ENCODE measurements around the gene PRDM1.

Gene PRDM1

GRCh38 chr6:106113256-106113959 lies 27.3 kb downstream of the PRDM1 start:
- peaks cover 83% of the 10 kb centered on the region for H3K4me1 Mint-ChIP-seq
- peaks cover 9% of the 10 kb centered on the region for H3K27me3 Mint-ChIP-seq
- DNase-seq (no peak), ATAC-seq (no peak)
- no peaks in the 10 kb centered on the region for H3K9me3 Mint-ChIP-seq
- H3K4me3 Mint-ChIP-seq = peak overlapping the region; percentile 49 to 79
- H3K27ac Mint-ChIP-seq = peak overlapping the region in 1 of 2 donors; percentile 83

DNA sequence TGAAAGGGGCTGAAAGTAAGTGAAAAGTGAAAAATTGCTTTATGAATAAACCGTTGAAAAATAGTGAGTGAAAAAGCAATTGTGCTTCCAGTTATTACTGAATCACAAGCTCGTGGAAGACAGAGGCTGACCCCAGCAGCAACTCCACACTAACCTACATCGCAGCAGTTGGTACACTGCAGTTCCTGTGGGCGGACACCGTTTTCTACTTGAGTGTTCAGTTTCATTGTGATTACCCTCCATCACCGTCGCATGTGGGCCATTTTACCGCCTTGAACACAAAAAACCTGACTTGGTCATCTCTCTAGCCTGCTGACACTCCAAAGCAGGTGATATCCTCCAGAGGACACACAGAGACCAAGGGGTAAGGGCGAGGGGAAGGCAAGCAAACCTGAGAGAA lies 28.4 kb downstream of the PRDM1 start:
- Mint-ChIP-seq H3K4me1 (peaks cover 88% of the 10 kb centered on the region), H3K27ac (peak overlapping the region; percentile 82 to 83), H3K9me3 (no peaks in the 10 kb centered on the region), H3K4me3 (peak overlapping the region; percentile 49 to 79), H3K27me3 (peaks cover 5% of the 10 kb centered on the region)
- DNase-seq (peak; percentile 52 to 82), ATAC-seq (peak; percentile 91)

DNA sequence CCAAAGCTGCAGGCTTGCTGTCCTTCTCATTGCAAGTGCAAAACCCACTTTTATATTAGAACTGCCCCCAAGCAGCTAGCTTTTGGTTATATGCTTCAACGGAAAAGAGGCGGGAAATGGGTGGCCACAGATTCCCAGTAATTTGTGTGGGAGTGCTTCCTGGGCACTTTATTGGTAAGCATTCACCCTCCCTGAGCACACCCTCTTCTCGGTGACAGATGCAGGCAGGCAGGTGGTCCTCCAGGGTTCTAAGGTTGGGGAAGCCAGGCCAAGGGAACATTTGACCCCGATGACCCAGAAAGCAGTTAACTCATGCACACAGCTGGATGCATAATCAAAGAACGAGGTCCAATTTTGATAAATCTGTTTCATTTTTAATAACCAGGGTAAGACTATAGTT lies 29.1 kb downstream of the PRDM1 start:
- H3K4me3 Mint-ChIP-seq = peak overlapping the region; percentile 15 to 17
- peaks cover 92% of the 10 kb centered on the region for H3K4me1 Mint-ChIP-seq
- H3K27me3 Mint-ChIP-seq = no peaks in the 10 kb centered on the region
- H3K27ac Mint-ChIP-seq = no peak overlapping the region
- DNase-seq = no peak
- ATAC-seq = no peak
- no peaks in the 10 kb centered on the region for H3K9me3 Mint-ChIP-seq

- H3K4me3 Mint-ChIP-seq = peak overlapping the region; percentile 4 to 9
- no peak for DNase-seq
Observed at GRCh38 chr6:106116125-106116832, 30.1 kb downstream of the PRDM1 start.

DNA sequence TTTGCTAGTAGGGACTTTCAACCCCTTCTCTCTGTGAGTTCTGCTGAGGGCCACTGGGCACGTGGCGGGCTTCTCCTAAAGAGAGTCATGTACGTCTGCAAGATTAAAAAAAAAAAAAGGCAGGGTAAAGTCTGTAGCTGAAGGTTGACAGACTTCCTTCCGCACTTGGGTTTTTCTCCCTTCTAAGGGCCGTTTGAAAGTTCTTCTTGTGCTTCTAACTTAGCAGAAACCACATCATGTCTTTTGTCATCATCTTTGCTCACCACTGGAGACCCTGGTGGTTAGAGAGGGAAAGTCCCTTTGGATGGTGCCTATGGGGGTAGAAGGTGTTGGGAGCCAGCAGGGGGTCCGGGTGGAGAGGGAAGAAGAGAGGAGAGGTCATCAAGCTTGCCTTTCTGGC lies 31.4 kb downstream of the PRDM1 start:
- peak overlapping the region; percentile 69 to 70 for H3K27ac Mint-ChIP-seq
- H3K27me3 Mint-ChIP-seq = no peaks in the 10 kb centered on the region
- DNase-seq (peak; percentile 48 to 71), ATAC-seq (peak; percentile 87)
- H3K9me3 Mint-ChIP-seq = no peaks in the 10 kb centered on the region
- peak overlapping the region; percentile 9 to 64 for H3K4me3 Mint-ChIP-seq
- H3K4me1 Mint-ChIP-seq = peaks cover 96% of the 10 kb centered on the region

More at GRCh38 chr6:106116125-106116832, 30.1 kb downstream of the PRDM1 start:
- H3K9me3 Mint-ChIP-seq = no peaks in the 10 kb centered on the region
- ATAC-seq = no peak
- H3K4me1 Mint-ChIP-seq = peaks cover 96% of the 10 kb centered on the region
- H3K27ac Mint-ChIP-seq = no peak overlapping the region
- no peaks in the 10 kb centered on the region for H3K27me3 Mint-ChIP-seq

GRCh38 chr6:106118835-106119431 lies 32.8 kb downstream of the PRDM1 start:
- ATAC-seq (no peak), DNase-seq (no peak)
- H3K27me3 Mint-ChIP-seq = peaks cover 7% of the 10 kb centered on the region
- H3K9me3 Mint-ChIP-seq = no peaks in the 10 kb centered on the region
- H3K4me3 Mint-ChIP-seq = no peak overlapping the region
- peaks cover 86% of the 10 kb centered on the region for H3K4me1 Mint-ChIP-seq
- no peak overlapping the region for H3K27ac Mint-ChIP-seq

GRCh38 chr6:106119546-106119945 lies 33.4 kb downstream of the PRDM1 start:
- peaks cover 14% of the 10 kb centered on the region for H3K27me3 Mint-ChIP-seq
- peaks cover 86% of the 10 kb centered on the region for H3K4me1 Mint-ChIP-seq
- no peaks in the 10 kb centered on the region for H3K9me3 Mint-ChIP-seq
- H3K4me3 Mint-ChIP-seq = no peak overlapping the region
- ATAC-seq (no peak), DNase-seq (no peak)
- H3K27ac Mint-ChIP-seq = peak overlapping the region in 1 of 2 donors; percentile 12

- DNase-seq (no peak), ATAC-seq (no peak)
- peaks cover 86% of the 10 kb centered on the region for H3K4me1 Mint-ChIP-seq
- peaks cover 18% of the 10 kb centered on the region for H3K27me3 Mint-ChIP-seq
- no peak overlapping the region for H3K27ac Mint-ChIP-seq
- H3K9me3 Mint-ChIP-seq = no peaks in the 10 kb centered on the region
- no peak overlapping the region for H3K4me3 Mint-ChIP-seq
Observed at GRCh38 chr6:106120006-106120405, 33.9 kb downstream of the PRDM1 start.

DNA sequence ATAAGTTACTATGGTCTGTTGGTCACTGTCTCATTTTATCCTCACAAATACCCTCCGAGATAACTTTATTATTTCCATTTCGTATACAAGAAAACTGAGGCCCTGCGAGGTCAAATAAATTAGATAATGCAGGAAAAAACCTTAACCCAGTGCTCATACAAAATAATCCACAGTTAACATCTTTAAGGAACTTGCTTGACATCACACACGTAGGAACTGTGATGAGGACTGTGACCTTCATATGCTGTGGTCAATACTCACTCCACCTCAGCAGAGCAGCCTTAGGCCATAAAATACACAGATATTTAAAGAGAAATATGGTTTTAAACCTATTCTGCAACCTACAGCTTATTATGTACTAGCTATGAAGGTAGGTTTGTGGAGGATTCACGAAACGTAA lies 34.3 kb downstream of the PRDM1 start:
- ATAC-seq (no peak), DNase-seq (no peak)
- no peak overlapping the region for H3K4me3 Mint-ChIP-seq
- no peaks in the 10 kb centered on the region for H3K9me3 Mint-ChIP-seq
- peaks cover 21% of the 10 kb centered on the region for H3K27me3 Mint-ChIP-seq
- peaks cover 85% of the 10 kb centered on the region for H3K4me1 Mint-ChIP-seq
- H3K27ac Mint-ChIP-seq = no peak overlapping the region

DNA sequence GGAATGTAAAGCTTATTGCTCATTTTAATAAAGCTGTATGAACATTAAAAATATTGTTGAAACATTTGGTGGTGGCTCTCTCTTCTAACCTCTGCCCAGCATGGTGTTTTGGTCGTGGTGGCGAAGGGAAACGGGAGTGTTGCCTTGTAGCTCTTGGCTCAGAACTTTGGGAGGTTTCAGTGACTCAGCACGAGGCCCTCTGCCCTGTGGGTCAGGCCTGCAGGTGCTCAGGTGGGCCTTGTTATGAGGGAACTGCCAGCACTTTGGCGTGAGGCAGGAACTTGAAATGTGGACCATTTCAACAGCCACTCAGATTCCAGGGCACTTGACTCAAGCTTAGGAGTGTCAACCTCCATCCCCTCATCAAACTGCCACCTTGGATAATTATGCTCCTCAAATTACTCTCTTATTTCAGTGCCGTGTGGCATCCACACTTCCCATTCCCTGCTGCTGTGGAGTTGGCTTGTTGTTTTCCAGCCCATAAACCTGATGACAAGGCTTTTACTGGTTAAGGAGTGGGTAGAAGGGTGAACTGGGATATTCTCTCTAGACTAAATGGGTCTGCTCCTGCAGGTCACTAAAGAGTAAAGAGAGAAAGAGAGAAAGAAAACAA lies 36.3 kb downstream of the PRDM1 start:
- no peak overlapping the region for H3K27ac Mint-ChIP-seq
- H3K4me1 Mint-ChIP-seq = peaks cover 80% of the 10 kb centered on the region

DNA sequence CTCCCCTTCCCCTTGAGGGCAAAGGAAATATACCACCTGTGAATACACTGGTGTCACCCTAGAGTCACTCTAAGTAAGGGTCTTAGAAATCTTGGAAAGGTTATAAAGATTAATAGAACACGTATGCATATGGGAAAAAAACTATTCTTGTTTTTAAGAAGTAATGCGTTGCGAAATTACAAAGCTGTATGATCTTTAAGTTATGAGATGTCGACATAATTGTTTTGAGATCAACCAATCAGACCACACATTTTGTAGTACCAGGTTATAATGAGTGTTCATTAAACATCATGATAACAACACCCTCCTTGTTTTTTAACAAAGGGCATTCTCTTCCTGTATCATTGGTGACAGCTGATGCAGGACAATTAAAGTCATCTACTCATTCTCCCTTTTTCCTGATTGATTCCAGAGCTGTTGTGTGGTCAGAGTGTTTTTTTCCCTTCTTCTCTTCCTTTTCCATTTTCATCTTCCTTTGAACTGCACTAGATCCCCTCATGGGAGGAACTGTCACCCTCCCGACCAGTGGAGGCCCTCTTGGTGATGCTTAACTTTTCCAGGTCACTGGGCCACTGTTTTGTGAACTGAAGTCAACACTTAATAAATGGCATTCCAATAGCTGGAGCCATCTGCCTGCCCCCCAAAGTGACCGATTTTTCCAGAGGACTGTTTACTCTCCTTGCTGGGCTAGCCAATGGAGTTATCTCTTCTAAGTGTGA lies 37.0 kb downstream of the PRDM1 start:
- no peak overlapping the region for H3K4me3 Mint-ChIP-seq
- H3K9me3 Mint-ChIP-seq = no peaks in the 10 kb centered on the region
- ATAC-seq (no peak), DNase-seq (no peak)
- H3K27ac Mint-ChIP-seq = no peak overlapping the region
- peaks cover 73% of the 10 kb centered on the region for H3K4me1 Mint-ChIP-seq
- peaks cover 29% of the 10 kb centered on the region for H3K27me3 Mint-ChIP-seq

More for the DNA sequence above, 36.3 kb downstream of the PRDM1 start:
- H3K4me3 Mint-ChIP-seq = no peak overlapping the region
- DNase-seq = no peak
- H3K9me3 Mint-ChIP-seq = no peaks in the 10 kb centered on the region
- H3K27me3 Mint-ChIP-seq = peaks cover 29% of the 10 kb centered on the region
- no peak for ATAC-seq

- Mint-ChIP-seq H3K4me3 (no peak overlapping the region), H3K4me1 (peaks cover 64% of the 10 kb centered on the region)
- no peak for ATAC-seq
Observed at GRCh38 chr6:106124015-106124414, 37.9 kb downstream of the PRDM1 start.

GRCh38 chr6:106124437-106125430 lies 38.6 kb downstream of the PRDM1 start:
- no peak for DNase-seq
- H3K4me3 Mint-ChIP-seq = no peak overlapping the region
- ATAC-seq = no peak
- H3K9me3 Mint-ChIP-seq = no peaks in the 10 kb centered on the region
- H3K27ac Mint-ChIP-seq = no peak overlapping the region
- H3K27me3 Mint-ChIP-seq = peaks cover 40% of the 10 kb centered on the region
- peaks cover 60% of the 10 kb centered on the region for H3K4me1 Mint-ChIP-seq

More at GRCh38 chr6:106124015-106124414, 37.9 kb downstream of the PRDM1 start:
- Mint-ChIP-seq H3K27ac (no peak overlapping the region), H3K27me3 (peaks cover 37% of the 10 kb centered on the region), H3K9me3 (no peaks in the 10 kb centered on the region)
- no peak for DNase-seq

DNA sequence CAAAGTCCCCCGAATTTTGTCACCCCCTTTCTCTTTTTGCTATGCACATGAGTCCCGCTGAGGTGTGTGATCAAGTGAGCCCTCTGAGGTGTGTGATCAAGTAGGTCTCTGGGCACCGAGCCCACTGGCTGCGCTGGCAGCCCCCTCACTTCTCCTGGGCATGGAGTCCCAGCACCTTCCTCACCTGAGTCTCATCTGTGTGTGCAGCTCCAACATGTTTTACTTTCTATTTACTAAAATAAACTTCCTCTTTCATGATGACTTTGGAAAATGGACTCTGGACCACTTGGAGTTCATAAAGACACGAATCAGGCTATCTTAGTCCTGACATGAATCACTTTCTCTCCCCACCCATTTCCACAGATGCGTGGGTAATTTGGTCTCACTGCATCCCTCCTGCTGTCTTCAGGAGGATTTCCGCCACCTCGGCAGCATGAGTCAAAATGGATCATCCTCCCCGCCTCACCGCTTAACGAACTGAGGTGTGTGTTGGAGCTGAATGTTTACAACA lies 39.8 kb downstream of the PRDM1 start:
- peaks cover 40% of the 10 kb centered on the region for H3K27me3 Mint-ChIP-seq
- H3K27ac Mint-ChIP-seq = no peak overlapping the region
- DNase-seq (no peak), ATAC-seq (peak; percentile 54)
- H3K9me3 Mint-ChIP-seq = no peaks in the 10 kb centered on the region
- peak overlapping the region in 1 of 2 donors; percentile 24 for H3K4me3 Mint-ChIP-seq
- peaks cover 56% of the 10 kb centered on the region for H3K4me1 Mint-ChIP-seq

Data from stimulated activated naive CD8-positive, alpha-beta T cell treated with anti-CD3 and anti-CD28 coated beads, Interleukin-15, amount 100 ng/mL, for 72 hours (primary cell).